NCI-H1417 (cell line): ENCODE measurements around the gene PDZRN4.

Experiments
- DNase-seq, 3 experiments: peaks; one replicate each; lab custom pipeline; 2025; lab: John Stamatoyannopoulos, UW

The PDZRN4 gene

DNA sequence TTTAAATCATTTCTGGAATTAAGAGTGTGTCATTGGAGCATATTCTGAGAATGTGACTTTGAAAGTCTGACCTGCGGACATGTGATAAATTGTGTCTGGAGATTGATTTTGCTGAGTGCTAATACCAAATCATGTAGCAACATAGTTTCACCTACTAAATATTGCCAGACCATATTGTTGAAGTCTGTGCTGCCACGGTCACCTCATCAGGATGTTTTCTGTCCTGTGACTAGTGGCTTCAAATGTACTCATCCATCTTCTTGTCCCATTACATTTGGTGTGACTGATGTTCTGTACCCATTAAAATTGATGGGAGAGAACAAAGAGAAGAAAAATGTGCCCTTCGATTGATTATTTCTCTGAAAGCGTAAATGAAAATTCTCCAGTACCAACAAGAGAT, 265.3 kb downstream of the PDZRN4 start:
- no peak for DNase-seq

DNA sequence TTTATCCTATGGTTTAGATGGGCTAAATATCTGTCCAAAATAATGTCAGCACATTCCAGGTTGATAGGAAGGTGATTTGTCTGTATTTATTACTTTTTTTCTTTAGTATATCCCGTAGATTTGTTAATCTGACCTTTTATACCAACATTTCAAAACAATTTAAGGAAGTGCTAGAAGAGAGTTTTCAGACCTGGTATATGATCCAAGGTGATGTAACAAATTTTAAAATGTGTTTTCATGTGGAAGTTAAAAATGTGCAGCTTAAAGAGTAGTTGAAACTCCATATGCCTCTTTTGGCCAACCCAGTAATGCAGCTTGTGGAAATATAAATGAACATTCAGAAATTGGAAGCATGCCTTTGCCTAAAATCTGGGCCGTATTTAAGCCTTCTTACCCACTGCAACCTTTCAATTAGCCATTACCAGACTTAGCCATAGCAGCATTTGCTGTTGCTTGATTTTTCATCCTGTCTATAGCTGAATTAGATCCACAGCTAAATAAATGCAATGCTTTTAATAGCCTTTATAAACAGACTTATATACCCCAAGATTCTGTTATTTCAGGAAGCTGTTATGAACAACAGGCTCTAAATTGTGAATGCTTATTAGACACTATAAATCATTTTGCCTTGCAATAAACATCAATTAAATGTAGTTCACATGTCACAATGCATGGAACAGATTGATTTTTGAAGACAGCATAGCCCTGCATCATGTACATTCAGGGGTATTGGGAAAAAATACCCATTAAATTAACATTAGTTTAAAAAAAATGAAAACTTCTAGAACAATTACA, 271.2 kb downstream of the PDZRN4 start:
- DNase-seq = peak in 1 of 3 experiments; percentile 73

DNA sequence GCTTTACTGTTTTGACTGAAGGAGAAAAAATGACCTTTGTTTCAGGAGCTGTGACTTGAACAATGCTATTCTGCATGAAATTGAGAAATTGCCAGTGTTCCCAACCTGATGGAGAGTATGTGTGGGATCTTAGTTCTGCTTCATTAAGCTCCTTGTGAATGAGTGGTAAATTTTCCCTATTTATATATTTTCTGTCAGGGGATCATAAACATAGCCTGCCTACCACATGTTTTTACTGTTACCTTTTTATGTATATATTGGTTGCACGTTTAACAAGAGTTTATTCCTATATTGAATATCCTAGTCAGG, 271.7 kb downstream of the PDZRN4 start:
- no peak for DNase-seq

DNA sequence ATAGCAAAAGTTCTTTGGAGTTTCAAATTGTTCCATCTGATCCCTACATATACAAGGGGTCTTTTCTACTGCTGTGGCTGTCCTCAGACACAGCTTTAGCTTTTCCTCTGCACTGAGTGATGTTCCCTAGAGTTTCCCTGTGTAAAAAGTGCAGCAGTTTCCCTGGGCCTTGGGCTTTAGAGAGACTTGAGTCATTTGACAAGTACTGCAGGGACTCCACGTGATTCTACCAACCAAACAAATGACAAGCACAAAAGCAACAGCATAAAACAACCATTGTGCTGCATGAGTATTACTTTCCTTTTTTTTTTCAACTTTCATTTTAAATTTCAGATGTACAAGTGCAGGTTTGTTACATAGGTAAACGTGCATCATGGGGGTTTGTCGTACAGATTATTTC, 272.8 kb downstream of the PDZRN4 start:
- no peak for DNase-seq

DNA sequence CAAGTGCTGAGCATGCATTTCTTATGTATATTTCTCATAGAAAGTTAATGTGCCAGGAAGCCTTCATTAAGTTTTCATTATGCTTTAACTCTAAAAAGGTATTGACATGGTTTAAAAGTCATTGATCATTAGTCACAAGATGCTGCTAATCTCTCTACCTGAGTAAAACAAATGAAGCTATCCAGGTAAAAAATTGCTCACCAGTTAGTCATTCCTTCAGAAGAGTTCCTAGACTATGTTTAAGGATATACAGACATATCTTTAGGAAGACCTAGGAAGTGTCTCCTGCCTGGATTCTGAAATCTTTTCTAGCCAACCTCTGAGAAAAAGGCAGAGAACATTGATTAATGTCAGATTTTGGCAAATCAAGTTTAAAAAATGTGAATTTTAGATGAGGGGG, 274.2 kb downstream of the PDZRN4 start:
- no peak for DNase-seq

DNA sequence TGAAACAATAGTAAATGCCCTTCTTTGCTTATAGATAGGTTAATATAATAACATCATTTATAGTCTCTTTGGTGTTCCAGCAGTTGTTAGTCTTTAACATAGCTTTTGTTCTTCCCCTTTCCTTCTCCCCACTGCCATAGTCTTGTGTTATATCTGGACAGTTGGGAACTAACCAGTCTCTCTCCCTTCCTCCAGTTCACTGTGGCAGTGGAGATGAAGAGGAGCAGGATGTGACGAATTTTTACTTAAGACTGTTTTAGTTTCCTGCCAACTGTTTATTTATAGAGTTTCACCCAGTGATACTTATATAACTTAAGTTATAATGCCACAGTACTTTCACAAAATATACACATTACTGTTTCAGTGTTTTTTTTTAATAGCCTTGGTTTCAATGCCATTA, 277.4 kb downstream of the PDZRN4 start:
- no peak for DNase-seq

DNA sequence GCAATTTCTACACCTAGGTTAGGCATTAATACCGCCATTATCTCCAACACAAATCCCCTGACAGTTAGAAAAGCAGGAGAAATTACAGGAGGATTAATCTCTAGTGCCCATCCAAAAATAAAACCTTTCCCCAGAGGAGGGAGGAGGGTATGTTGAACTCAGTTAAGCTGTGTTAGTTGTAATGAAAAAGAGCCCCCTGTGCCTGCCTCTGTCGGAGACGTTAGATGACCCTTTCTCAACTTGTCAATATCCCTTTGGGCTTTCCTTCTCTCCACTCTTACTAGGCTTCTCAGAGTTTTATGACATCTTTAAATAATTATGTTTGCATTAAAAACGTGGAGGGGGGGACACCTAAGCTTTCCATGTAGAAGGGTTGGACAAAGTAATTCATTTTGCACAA, 278.2 kb downstream of the PDZRN4 start:
- DNase-seq = peak in 1 of 3 experiments; percentile 50

DNA sequence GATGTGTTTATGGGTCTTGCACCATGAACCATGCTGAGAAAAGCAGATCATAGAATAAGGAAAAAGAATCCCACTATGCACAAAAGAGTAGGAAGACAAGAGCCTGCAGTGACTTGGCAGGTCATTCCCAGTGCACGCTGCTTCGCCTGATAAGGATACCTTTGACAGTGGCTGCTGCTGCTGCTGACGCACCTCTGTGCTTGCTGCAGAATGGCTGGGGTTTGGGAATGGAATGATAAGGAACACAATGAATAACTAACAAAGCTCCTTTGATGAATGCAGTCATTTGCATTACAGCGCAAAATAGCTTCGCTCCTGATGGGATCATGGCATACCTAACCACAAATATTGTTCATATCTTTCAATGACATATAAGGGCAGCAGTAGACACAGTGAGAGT, 278.7 kb downstream of the PDZRN4 start:
- no peak for DNase-seq

DNA sequence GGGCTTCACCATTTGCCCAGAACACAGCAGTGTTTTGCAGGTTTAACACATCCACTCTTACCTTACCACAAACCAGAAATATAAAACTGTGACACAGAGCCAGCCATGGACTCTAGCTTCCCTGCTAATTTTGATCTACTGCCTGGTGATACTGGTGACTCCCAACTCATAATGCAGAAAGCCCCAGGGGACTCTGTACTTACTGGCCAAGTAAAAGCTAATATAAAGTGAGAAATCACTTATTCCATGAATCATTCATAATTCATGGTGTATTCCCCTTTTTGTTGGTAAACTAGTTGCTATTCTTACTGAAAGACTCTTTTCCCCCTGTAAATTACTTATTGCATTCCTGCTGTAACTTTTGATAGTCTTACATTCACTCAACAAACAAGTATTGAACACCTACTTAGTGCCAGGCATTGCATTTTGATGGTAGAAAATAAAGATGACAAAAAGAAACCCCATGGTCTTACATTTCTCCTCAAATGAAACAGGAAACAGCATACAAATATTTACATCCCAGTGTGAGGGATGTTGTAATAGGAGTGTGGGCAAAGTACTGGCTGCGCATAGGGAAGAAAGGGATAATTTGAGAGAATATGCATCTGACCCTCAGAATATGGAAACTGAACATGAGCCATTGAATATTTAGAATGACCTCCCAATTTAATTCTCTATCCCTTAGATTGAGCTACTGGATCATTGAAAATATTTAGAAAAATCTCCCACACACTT, 279.6 kb downstream of the PDZRN4 start:
- no peak for DNase-seq

DNA sequence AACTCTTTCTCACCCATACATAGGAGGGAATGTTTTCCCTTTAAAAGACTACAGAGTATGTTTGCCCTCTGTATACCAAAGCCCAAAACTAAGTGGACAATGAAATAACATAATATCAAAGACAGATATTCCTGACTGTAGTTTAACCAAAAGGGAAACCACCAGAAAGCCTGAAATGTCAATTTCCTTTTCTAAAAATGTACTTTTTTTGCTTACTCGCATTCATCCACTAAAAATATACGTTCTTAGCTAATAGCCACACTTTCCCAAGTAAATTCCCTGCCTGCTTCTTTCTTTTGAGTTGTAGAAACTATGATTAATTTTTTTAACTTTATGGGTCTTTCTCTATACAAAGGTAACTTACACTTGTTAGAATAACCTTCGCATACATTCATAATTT, 280.2 kb downstream of the PDZRN4 start:
- DNase-seq = no peak

DNA sequence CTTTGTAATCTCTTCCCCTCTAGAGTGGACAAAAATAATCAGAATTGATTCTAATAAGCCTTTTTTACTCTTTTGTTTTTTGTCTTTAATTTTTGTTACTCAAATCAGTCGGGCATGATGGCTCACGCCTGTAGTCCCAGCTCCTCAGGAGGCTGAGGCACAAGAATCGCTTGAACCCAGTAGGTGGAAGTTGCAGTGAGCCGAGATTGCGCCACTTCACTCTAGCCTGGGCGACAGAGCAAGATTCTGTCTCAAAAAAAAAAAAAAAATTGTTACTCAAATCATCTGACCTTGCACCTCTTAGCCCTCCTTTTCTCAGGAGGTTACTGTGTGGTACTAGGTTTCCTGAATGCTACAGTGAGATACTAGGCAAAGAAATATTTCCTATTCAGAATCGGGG, 280.6 kb downstream of the PDZRN4 start:
- DNase-seq = no peak

DNA sequence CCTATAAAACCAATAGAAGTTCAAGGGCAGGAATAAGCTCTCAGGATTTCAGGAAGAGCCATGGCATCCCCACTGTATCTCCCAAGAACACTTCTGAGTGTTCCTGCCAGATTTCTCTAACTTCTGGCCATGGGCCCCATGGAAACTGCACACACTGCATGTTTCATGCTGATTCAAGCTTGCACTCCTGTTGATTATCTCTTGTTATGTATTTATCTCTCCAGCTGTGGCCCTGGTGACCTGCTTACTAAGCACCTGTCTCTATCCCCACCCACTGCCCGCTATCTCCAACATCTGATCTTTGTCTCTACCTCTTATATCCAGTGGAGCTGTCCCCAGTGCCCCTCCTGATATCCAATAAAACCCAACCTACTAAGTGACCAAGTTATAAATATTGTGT, 285.3 kb downstream of the PDZRN4 start:
- DNase-seq = peak in 1 of 3 experiments; percentile 19

DNA sequence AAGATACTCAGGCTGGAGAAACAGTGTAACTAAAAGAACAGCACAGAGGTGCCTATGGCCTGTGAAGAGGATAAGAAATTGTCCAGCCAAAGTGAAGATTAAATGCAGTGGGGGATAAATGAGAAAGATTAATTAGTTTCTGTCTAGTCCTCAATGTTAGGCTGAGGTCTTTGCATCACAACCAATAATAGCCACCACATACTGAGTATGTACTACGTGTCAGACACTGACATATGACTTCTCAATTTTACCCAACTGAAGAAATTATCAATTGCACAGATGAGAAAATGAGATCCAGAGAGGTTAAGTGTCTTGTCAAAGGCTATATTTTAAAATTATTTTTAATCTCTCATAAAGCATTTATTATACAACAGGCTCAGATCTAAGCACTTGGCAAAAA, 285.9 kb downstream of the PDZRN4 start:
- no peak for DNase-seq

DNA sequence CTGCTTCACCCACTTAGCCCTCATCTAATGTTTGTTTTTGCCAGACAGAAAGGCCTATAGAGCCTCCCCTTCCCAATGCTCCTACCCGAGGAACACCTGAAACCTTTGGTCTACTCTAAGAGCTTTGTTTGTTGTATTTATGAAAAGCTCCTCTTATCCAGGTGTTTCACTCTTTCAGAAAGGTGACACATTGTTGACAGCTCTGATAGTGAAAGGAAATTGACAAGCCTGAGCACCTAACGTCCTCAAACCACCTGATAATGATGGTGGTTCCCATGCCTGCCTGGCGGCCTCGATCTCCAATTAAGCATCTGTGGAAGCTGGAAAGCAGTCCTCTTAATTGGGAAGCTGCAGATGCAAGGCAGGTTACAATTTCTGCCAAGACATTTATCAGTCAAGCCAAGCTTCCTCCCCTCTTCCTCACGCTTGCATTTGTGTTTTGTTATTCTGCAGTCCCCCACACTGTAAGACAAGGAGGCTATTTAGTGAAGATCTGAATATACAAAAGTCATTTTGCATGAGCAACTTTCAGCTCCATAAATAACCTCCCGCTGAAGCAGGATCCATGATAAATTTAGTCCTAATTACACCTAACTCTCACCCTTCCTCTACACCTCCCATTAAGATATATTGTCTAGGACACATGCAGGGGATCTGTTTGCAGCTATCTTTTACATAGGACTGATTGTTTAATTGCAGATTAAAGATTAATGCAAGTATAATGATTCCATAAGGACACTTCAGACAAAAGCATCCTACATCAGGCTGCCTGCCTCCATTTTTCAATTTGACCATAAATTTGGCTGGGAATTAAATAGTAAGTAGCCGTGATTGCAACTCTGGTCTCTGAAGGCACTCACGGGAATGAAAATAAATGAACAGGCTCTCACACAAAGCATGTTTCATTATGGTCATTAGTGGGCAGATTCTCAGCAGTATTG, 288.6 kb downstream of the PDZRN4 start:
- peak; percentile 82 to 98 (median 84) for DNase-seq

DNA sequence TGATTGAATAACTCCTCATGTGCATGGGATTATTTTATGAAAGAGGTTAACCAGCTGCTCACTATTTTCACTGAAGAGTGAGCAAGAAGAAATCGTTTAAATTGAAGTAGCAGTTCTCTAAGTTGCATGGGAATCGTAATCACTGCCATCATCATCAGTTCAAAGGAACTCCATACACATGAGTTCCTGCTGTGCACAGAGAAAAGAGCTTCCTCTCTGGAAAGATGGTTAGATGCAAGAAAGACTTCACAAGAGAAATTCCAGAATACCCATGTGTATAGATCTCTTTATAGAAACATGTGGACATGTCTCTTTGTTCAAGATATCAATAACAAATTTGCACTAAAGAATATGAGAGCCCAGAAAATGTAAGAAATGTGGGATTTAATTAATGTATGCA, 291.3 kb downstream of the PDZRN4 start:
- DNase-seq = no peak

DNA sequence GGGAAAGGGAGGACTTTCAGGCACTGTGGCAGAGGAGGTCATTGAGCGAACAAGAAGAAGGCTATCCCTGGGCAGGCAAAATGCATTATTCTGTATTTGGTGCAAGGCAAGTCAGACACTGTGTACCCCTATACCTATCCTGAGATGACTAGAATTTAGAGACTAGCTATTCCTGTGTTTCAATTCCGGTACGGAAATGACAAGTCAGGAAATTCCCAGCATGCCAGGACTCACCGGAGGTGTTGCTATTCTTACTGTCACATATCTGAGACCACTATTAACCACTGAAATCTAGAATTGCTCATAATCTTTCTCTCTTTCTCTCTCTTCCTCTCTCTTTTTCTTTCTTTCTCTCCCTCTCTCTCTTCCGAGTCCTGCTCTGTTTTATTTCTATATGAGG, 297.1 kb downstream of the PDZRN4 start:
- DNase-seq = no peak

DNA sequence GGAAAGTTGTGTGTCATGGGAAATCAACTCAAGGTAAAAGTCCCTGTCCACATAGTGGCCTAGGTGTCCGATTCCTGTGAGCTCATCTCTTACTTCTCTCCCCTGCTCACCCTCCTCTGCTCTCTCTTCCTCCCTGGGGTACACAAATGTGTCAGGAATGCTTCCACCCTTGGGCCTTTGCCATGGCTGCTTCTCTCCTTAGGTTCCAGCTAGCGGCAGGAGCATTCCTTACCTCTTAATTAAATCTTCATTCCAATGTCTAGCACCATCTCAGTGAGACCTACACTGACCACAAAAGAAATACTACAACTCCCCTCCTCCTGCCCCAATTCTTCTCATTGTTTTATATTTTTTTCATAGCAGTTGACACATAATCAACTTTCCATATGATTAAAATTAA, 298.6 kb downstream of the PDZRN4 start:
- no peak for DNase-seq

DNA sequence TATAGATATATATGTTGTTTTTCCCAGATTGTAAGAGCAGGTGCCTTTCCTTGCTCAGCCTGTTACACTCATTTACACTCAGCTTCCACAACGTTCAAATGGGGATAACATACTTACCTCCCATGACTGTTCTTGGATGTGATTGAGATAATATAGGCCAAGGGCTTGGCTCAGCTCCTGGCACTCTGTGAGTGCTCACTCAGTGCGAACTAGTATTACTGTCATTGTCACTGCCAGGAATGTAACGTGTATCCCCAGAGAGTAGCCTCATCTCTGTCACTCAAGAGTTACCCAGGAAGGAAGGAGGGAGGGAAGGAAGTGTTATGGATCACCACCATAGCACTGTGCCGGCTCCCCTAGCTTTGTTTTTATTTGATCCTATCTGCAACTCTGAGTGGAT, 307.9 kb downstream of the PDZRN4 start:
- DNase-seq = no peak

DNA sequence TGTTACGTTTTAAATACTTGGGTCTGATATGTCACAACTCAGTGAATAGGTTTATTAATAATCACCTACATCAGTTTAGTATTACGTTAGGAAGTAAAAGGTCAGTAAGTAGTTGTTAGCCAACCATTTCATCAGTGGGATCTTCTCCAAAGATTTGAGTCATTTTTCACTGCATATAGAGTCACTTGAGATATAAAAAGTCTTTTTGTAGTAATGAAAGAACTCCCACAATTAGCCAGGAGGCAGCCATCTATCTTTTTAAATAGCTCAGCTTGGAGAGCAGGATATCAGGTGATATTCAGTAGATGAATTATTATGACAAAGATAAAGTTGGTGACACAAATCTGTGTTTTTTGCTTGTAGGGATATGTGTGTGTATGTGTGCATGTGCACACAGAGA, 309.3 kb downstream of the PDZRN4 start:
- no peak for DNase-seq

DNA sequence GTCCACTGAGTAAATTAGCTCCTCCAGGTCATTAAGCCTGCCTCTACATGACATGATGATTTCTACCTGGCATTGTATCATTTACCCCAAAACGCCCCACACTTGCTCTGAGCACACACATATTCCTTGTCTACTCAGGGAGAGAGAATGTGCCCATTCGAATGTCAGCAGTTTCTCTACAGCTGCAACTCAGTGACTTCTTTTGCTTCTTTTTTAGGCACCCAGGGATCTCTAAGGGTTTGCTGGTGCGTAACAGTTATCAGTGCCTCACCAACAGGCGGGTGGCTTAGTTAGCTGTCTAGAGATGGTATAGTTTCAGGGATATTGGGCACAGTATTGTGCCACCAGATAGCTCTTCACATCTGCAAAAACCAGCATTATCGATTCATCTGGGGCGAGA, 316.9 kb downstream of the PDZRN4 start:
- DNase-seq = no peak

DNA sequence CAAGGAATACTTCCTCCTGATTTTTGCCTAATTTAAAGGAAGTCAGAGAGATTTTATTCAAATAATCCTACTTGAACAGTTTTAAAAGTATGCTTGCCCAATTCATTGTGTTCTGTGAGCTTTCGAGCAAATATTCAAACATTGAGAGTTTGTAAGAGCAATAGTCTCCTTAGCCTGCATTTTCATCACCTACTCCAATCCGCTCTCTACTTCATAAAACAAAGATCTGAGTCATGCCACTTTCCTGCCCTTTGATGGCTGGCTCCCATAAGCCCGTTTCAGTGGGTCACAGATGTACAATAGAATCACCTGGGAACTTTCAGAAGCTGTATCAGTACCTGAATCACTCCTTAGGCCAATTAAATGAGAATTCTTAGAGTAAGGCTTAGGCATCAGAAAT, 319.2 kb downstream of the PDZRN4 start:
- no peak for DNase-seq

DNA sequence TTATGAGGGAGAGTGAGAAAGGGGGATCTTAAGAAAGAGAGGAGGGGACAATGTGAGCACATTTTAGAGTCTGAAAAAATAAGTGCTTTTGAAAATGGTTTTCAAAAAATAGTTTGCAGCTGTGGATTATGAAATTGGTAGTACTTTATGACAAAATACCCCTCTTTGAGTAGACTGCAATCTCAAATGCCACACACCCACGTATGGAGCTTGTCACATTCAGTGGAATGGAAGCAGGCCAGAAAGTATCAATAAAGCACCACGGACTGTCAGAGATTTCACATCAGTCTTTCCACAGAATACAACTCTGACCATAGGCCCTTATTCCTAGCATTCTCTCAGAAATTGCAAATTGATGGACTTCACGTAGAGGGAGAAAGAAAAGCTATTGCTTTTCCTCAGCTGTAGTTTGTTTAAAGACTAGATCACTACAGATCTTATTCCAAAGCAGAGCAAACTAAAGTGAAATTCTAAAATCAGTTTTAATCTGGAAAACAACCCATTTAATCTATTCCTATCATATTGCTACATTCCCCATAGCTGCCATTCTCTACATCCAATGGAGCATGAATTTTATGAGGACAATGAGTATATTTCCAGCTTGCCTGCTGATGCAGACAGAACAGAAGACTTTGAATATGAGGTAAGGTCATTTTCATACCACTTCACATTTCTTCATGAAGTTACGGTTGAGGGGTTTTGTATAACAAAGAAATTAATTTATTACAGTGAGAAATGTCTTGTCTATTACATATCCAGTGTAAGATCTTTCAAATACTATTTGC, 321.3 kb downstream of the PDZRN4 start:
- peak in 2 of 3 experiments; percentile 16 to 77 for DNase-seq
